Measurements from ENCODE around the gene CDC42EP1.

Gene CDC42EP1

DNA sequence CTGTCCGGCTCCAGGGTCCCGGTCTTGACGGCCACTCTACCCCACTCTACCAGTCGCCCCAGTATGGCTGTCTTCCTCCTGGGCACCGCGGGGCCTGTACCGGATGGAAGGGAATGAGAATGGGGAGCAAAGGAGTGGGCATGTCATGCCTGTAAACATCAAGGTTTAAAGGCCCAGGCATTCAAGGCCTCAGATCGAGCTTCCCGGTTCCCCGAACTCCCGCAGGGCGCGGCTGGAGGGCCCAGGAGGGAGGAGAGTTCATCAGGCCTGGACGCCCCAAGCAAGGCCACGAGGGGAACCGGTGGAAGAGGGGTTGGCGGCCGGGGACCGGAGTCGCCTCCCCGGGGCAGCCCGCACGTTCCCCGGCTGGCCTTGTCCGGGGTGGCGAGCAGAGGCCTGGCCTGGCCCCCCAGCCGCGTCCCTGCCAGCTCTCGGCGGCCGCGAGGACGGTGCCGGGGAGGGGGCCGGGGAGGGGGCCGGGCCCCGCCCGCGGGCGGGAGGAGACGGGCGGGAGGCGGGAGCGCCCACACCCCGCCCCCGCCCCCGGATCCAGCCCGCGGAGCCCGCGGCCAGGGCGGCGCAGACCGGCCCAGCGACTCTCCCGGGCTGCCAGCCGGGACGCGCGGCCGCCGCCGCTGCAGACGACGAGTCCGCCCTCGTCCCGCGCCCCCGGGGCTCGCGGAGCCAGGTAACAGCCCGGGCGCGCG lies at the start of gene CDC42EP1:
Gene CDC42EP1 (plus strand): TSS at position 580 of the 707 bp plus-strand sequence. CDS start 5,870 bp downstream, outside the sequence.
- H3K36me3 ChIP-seq (ENCODE audit: insufficient read depth, low read length), result no peaks in the 10 kb centered on the region
- H3K9ac ChIP-seq (ENCODE audit: low read depth, low read length), result peak within 1 kb of the TSS; percentile 84
- no peaks in the 10 kb centered on the region for H3K9me3 ChIP-seq (ENCODE audit: control insufficient read depth, insufficient read depth, low read length)
- H3K4me1 ChIP-seq (ENCODE audit: insufficient read depth, low read length), result peaks cover 41% of the 10 kb centered on the region

- Histone ChIP-seq H3K9me3 (ENCODE audit: control insufficient read depth, insufficient read depth, low read length) (no peaks in the 10 kb centered on the region), H3K4me1 (ENCODE audit: insufficient read depth, low read length) (peaks cover 14% of the 10 kb centered on the region; the same call in 1 of the 2 replicates), H3K36me3 (ENCODE audit: insufficient read depth, low read length) (peaks cover 3% of the 10 kb centered on the region; the same call in 1 of the 2 replicates), H3K9ac (ENCODE audit: low read depth, low read length) (no peak overlapping the region)
These were observed 48.7 kb upstream of the CDC42EP1 start for GRCh38 chr22:37511395-37512104.

DNA sequence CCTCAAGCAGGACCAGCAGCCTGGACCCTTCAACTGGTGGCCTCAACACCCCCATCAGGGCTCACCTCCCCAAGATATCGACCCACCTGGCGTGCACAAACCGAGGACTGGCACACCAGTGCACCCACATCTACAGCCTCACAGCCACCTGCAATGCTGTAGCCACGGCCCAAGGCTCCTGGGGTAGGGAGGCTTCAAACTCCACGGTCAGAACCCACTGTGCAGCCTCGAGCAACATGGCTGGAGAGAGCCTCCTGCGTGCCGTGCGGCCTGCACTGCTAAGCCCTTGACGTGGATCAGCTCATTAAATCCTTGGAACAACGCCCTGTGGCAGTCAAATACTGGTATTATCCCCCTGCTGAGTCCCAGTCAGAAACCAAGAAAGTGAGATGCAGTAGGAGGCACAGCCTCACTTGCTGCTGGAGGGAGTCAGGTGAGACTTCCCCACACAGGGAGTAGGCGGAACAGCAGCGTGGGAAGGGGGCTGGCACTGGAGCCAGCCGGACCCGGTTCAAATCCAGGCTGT lies 45.7 kb upstream of the CDC42EP1 start:
- H3K4me1 ChIP-seq (ENCODE audit: insufficient read depth, low read length), result peaks cover 10% of the 10 kb centered on the region; the same call in 1 of the 2 replicates
- no peak overlapping the region for H3K9ac ChIP-seq (ENCODE audit: low read depth, low read length)
- H3K36me3 ChIP-seq (ENCODE audit: insufficient read depth, low read length), result no peaks in the 10 kb centered on the region; the same call in 1 of the 2 replicates
- no peaks in the 10 kb centered on the region for H3K9me3 ChIP-seq (ENCODE audit: control insufficient read depth, insufficient read depth, low read length)

GRCh38 chr22:37515901-37516300 lies 44.4 kb upstream of the CDC42EP1 start:
- H3K4me1 ChIP-seq (ENCODE audit: insufficient read depth, low read length), result peaks cover 10% of the 10 kb centered on the region; the same call in 1 of the 2 replicates
- H3K36me3 ChIP-seq (ENCODE audit: insufficient read depth, low read length), result no peaks in the 10 kb centered on the region; the same call in 1 of the 2 replicates
- no peak overlapping the region for H3K9ac ChIP-seq (ENCODE audit: low read depth, low read length)
- H3K9me3 ChIP-seq (ENCODE audit: control insufficient read depth, insufficient read depth, low read length), result no peaks in the 10 kb centered on the region

GRCh38 chr22:37516456-37516855 lies 43.8 kb upstream of the CDC42EP1 start:
- no peaks in the 10 kb centered on the region; the same call in 1 of the 2 replicates for H3K36me3 ChIP-seq (ENCODE audit: insufficient read depth, low read length)
- H3K9me3 ChIP-seq (ENCODE audit: control insufficient read depth, insufficient read depth, low read length), result no peaks in the 10 kb centered on the region
- no peak overlapping the region for H3K9ac ChIP-seq (ENCODE audit: low read depth, low read length)
- peaks cover 10% of the 10 kb centered on the region; the same call in 1 of the 2 replicates for H3K4me1 ChIP-seq (ENCODE audit: insufficient read depth, low read length)

- Histone ChIP-seq H3K9ac (ENCODE audit: low read depth, low read length) (peak overlapping the region; percentile 70; the same call in 1 of the 2 replicates), H3K36me3 (ENCODE audit: insufficient read depth, low read length) (no peaks in the 10 kb centered on the region), H3K9me3 (ENCODE audit: control insufficient read depth, insufficient read depth, low read length) (no peaks in the 10 kb centered on the region), H3K4me1 (ENCODE audit: insufficient read depth, low read length) (no peaks in the 10 kb centered on the region; the same call in 1 of the 2 replicates)
These were observed 42.3 kb upstream of the CDC42EP1 start for GRCh38 chr22:37517826-37518450.

DNA sequence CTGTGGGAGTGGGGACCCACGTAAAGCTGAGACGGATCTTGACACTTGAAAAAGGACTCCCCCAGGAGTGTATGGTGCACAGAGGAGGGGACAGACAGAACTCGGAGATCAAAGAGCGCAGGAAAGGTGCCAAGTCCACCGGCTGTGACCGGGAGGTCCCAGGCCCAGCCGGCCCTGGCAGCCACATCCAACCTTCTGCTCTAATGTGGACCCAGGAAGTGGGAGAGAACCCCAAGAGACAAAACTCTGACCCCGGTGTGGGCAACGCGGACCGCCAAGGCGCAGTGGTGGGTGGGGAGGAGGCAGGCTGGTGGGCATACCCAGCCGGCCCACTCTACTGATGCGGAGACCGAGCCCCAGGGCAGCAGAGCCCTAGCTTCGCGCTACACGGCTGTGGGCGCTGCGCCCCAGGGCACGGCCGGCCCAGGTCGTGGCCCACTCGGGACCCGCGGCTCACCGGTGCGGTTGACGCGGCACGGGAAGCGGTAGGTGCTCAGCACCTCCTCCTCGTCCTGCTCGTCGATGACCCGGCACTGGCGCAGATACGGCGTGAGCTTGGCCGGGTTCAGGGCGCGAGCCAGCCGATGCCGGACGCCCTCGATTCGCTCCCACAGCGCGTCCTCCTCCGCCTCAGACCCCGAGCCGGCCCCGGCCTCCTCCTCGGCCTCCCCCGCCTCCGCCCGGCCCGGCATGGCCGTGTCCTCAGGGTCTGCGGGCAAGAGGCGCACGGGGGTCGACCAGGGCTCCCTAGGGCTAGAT lies 41.6 kb upstream of the CDC42EP1 start:
- Histone ChIP-seq H3K4me1 (ENCODE audit: insufficient read depth, low read length) (no peaks in the 10 kb centered on the region; the same call in 1 of the 2 replicates), H3K9me3 (ENCODE audit: control insufficient read depth, insufficient read depth, low read length) (no peaks in the 10 kb centered on the region), H3K36me3 (ENCODE audit: insufficient read depth, low read length) (no peaks in the 10 kb centered on the region), H3K9ac (ENCODE audit: low read depth, low read length) (peak overlapping the region; percentile 70; the same call in 1 of the 2 replicates)

- no peaks in the 10 kb centered on the region for H3K9me3 ChIP-seq (ENCODE audit: control insufficient read depth, insufficient read depth, low read length)
- H3K4me1 ChIP-seq (ENCODE audit: insufficient read depth, low read length), result no peaks in the 10 kb centered on the region; the same call in 1 of the 2 replicates
- H3K9ac ChIP-seq (ENCODE audit: low read depth, low read length), result peak within 1 kb of the TSS; percentile 70
- H3K36me3 ChIP-seq (ENCODE audit: insufficient read depth, low read length), result no peaks in the 10 kb centered on the region
These were observed 40.7 kb upstream of the CDC42EP1 start, which contains the start of gene CARD10 for GRCh38 chr22:37519268-37520195. Gene CARD10, minus strand, starts transcription at chr22:37519415. Its CDS starts 215 bp downstream, at chr22:37519200.

DNA sequence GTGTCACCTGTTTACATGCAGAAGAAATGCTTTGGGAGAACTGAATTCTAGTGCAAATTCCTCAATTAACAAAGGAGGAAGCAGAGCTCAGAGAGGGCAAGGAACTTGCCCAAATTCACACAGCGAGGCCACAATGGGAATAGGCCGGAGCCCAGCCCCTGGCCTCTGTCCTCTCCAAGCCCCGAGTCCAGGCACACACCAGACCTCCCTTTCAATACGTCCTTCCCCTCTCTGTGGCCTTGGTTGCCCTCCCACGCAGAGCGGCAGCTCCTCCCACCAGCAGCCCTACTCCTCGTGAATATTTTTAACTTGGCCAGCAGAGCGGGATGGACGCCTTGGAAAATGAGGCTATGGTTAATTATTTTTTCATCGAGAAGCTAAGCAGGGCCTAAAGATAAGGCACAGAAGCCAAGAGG lies 39.5 kb upstream of the CDC42EP1 start:
- H3K9me3 ChIP-seq (ENCODE audit: control insufficient read depth, insufficient read depth, low read length), result no peaks in the 10 kb centered on the region
- H3K9ac ChIP-seq (ENCODE audit: low read depth, low read length), result no peak overlapping the region
- peaks cover 3% of the 10 kb centered on the region; the same call in 1 of the 2 replicates for H3K4me1 ChIP-seq (ENCODE audit: insufficient read depth, low read length)
- H3K36me3 ChIP-seq (ENCODE audit: insufficient read depth, low read length), result no peaks in the 10 kb centered on the region

- Histone ChIP-seq H3K9ac (ENCODE audit: low read depth, low read length) (no peak overlapping the region), H3K9me3 (ENCODE audit: control insufficient read depth, insufficient read depth, low read length) (no peaks in the 10 kb centered on the region), H3K4me1 (ENCODE audit: insufficient read depth, low read length) (peaks cover 6% of the 10 kb centered on the region; the same call in 1 of the 2 replicates), H3K36me3 (ENCODE audit: insufficient read depth, low read length) (no peaks in the 10 kb centered on the region)
These were observed 39.0 kb upstream of the CDC42EP1 start for GRCh38 chr22:37521236-37521739.

DNA sequence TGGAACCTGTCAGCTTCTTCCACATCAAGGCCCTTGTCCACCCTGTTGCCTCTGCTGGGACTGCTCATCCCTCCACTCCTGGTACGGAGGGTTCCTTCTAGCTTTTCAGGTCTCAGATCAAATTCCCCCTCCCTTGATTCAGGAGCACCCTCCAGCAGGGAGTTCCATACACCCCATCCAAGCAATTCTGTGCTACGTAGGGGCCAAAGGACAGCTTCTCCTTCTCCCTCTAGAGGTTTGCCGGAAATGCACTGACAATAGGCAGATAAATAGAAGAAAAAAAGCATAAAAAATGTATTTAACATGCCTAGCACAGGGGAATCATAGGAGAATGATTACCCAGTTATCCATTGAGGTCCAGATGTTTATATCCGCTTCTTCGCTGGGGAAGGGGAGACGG lies 37.8 kb upstream of the CDC42EP1 start:
- H3K4me1 ChIP-seq (ENCODE audit: insufficient read depth, low read length), result peaks cover 6% of the 10 kb centered on the region; the same call in 1 of the 2 replicates
- H3K36me3 ChIP-seq (ENCODE audit: insufficient read depth, low read length), result no peaks in the 10 kb centered on the region
- no peak overlapping the region for H3K9ac ChIP-seq (ENCODE audit: low read depth, low read length)
- no peaks in the 10 kb centered on the region for H3K9me3 ChIP-seq (ENCODE audit: control insufficient read depth, insufficient read depth, low read length)

DNA sequence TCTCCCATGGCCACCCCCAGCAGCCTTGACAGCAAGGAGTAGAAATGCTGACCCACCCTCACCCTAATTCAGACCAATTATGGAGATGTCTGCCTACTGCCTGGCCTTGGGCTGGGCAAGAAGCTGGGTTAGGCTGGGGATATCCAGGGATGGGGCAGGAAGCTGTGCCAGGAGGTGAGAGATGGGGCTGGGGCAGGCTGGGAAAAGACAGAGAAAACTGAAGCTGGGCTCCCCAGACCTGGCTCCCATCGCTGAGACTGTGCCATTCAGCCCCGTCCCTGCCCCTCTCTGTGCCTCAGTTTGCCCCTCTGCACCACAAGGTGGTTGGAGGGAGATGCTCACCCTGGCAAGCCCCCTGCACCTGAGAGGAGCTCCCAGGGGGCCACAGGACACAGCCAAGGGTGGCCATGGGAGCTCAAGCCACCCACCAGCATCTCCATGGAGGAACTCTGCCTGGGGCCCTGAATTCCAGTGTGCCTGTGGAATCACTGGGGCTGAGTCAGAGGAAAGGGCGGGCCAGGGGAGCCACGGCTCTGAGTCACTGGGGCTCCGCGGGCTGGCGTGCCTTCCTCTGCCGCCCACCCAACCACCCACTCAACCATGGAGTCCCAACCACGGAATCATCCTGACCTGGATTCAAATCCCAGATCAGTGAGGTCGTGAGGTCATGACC lies 35.1 kb upstream of the CDC42EP1 start:
- Histone ChIP-seq H3K4me1 (ENCODE audit: insufficient read depth, low read length) (peaks cover 6% of the 10 kb centered on the region; the same call in 1 of the 2 replicates), H3K9ac (ENCODE audit: low read depth, low read length) (no peak overlapping the region; the same call in 1 of the 2 replicates), H3K36me3 (ENCODE audit: insufficient read depth, low read length) (no peaks in the 10 kb centered on the region), H3K9me3 (ENCODE audit: control insufficient read depth, insufficient read depth, low read length) (no peaks in the 10 kb centered on the region)
